ENCODE results near the gene VN1R2.
"Not testable (repeated sequence)": the region's sequence is repeated elsewhere in the genome, so short reads cannot be mapped to it uniquely, and the experiment has no call there.

Gene VN1R2

GRCh38 chr19:53257715-53258342 is at the start of gene VN1R2:
TSS of gene VN1R2 (plus strand) at chr19:53258292. CDS start at chr19:53258376, 84 bp downstream.
- H3K36me3 ChIP-seq (ENCODE audit: control insufficient read depth, low read length); H3K4me1 ChIP-seq (ENCODE audit: control insufficient read depth, low read length); H3K27ac ChIP-seq (ENCODE audit: low read depth, low read length); H3K9me3 ChIP-seq (ENCODE audit: control insufficient read depth, insufficient read depth, low read length); H4K20me1 ChIP-seq (ENCODE audit: control insufficient read depth, insufficient read depth, low read depth, low read length); H3K9me2 ChIP-seq (replicated peaks; ENCODE audit: control insufficient read depth, low read length); H3K27me3 ChIP-seq (ENCODE audit: control insufficient read depth, low read length); H3F3A ChIP-seq (ENCODE audit: control insufficient read depth, insufficient read depth); H3K4me2 ChIP-seq (ENCODE audit: low read length); H3K4me3 ChIP-seq (ENCODE audit: low read length); H3K79me2 ChIP-seq (ENCODE audit: control insufficient read depth, low read length): not testable (repeated sequence)

GRCh38 chr19:53211554-53211953 is 46.5 kb upstream of the VN1R2 start:
- not testable (repeated sequence) for H4K20me1 ChIP-seq (ENCODE audit: control insufficient read depth, insufficient read depth, low read depth, low read length); H3K27ac ChIP-seq (ENCODE audit: low read depth, low read length); H3K9me2 ChIP-seq (replicated peaks; ENCODE audit: control insufficient read depth, low read length); H3K4me3 ChIP-seq (ENCODE audit: low read length); H3F3A ChIP-seq (ENCODE audit: control insufficient read depth, insufficient read depth); H3K27me3 ChIP-seq (ENCODE audit: control insufficient read depth, low read length); H3K4me2 ChIP-seq (ENCODE audit: low read length); H3K79me2 ChIP-seq (ENCODE audit: control insufficient read depth, low read length); H3K36me3 ChIP-seq (ENCODE audit: control insufficient read depth, low read length); H3K4me1 ChIP-seq (ENCODE audit: control insufficient read depth, low read length)
- peaks cover 44% of the 10 kb centered on the region for H3K9me3 ChIP-seq (ENCODE audit: control insufficient read depth, insufficient read depth, low read length)

GRCh38 chr19:53212703-53213320 is 45.3 kb upstream of the VN1R2 start:
- Histone ChIP-seq H3K27ac (ENCODE audit: low read depth, low read length) (no peak overlapping the region), H3K4me2 (ENCODE audit: low read length) (no peak overlapping the region), H3K27me3 (ENCODE audit: control insufficient read depth, low read length) (no peaks in the 10 kb centered on the region), H4K20me1 (ENCODE audit: control insufficient read depth, insufficient read depth, low read depth, low read length) (no peaks in the 10 kb centered on the region), H3K4me1 (ENCODE audit: control insufficient read depth, low read length) (no peaks in the 10 kb centered on the region), H3K9me3 (ENCODE audit: control insufficient read depth, insufficient read depth, low read length) (peaks cover 45% of the 10 kb centered on the region), H3K9me2 (replicated peaks; ENCODE audit: control insufficient read depth, low read length) (no peaks in the 10 kb centered on the region), H3K36me3 (ENCODE audit: control insufficient read depth, low read length) (no peaks in the 10 kb centered on the region), H3F3A (ENCODE audit: control insufficient read depth, insufficient read depth) (no peaks in the 10 kb centered on the region), H3K79me2 (ENCODE audit: control insufficient read depth, low read length) (no peaks in the 10 kb centered on the region), H3K4me3 (ENCODE audit: low read length) (no peak overlapping the region)
- TF ChIP-seq CTCF (IDR thresholded peaks at IDR 0.05; ENCODE audit: low read depth, low read length, poor library complexity, severe bottlenecking) (no peak), EZH2phosphoT487 (IDR thresholded peaks at IDR 0.05; ENCODE audit: borderline replicate concordance, low read length) (no peak)

- not testable (repeated sequence) for H3K27me3 ChIP-seq (ENCODE audit: control insufficient read depth, low read length); H3K9me3 ChIP-seq (ENCODE audit: control insufficient read depth, insufficient read depth, low read length); H3K4me2 ChIP-seq (ENCODE audit: low read length); H3K36me3 ChIP-seq (ENCODE audit: control insufficient read depth, low read length); H3K79me2 ChIP-seq (ENCODE audit: control insufficient read depth, low read length); H3F3A ChIP-seq (ENCODE audit: control insufficient read depth, insufficient read depth); H3K4me1 ChIP-seq (ENCODE audit: control insufficient read depth, low read length); H3K4me3 ChIP-seq (ENCODE audit: low read length); H3K27ac ChIP-seq (ENCODE audit: low read depth, low read length); H4K20me1 ChIP-seq (ENCODE audit: control insufficient read depth, insufficient read depth, low read depth, low read length); H3K9me2 ChIP-seq (replicated peaks; ENCODE audit: control insufficient read depth, low read length)
These were observed 35.4 kb upstream of the VN1R2 start for GRCh38 chr19:53222716-53223115.

GRCh38 chr19:53224606-53225005 is 33.5 kb upstream of the VN1R2 start:
- Histone ChIP-seq H3K27me3 (ENCODE audit: control insufficient read depth, low read length) (no peaks in the 10 kb centered on the region), H4K20me1 (ENCODE audit: control insufficient read depth, insufficient read depth, low read depth, low read length) (no peaks in the 10 kb centered on the region), H3K36me3 (ENCODE audit: control insufficient read depth, low read length) (no peaks in the 10 kb centered on the region), H3K79me2 (ENCODE audit: control insufficient read depth, low read length) (no peaks in the 10 kb centered on the region), H3K4me2 (ENCODE audit: low read length) (no peak overlapping the region), H3F3A (ENCODE audit: control insufficient read depth, insufficient read depth) (no peaks in the 10 kb centered on the region), H3K9me2 (replicated peaks; ENCODE audit: control insufficient read depth, low read length) (no peaks in the 10 kb centered on the region), H3K4me3 (ENCODE audit: low read length) (no peak overlapping the region), H3K27ac (ENCODE audit: low read depth, low read length) (no peak overlapping the region), H3K9me3 (ENCODE audit: control insufficient read depth, insufficient read depth, low read length) (peaks cover 12% of the 10 kb centered on the region; the same call in 1 of the 2 replicates), H3K4me1 (ENCODE audit: control insufficient read depth, low read length) (no peaks in the 10 kb centered on the region)
- TF ChIP-seq EZH2phosphoT487 (IDR thresholded peaks at IDR 0.05; ENCODE audit: borderline replicate concordance, low read length) (no peak), CTCF (IDR thresholded peaks at IDR 0.05; ENCODE audit: low read depth, low read length, poor library complexity, severe bottlenecking) (no peak)
